Measurements from ENCODE around the gene CAMKK2. TPM values are rescaled to one million over a fixed set of nuclear protein-coding genes. Genes with fewer than 3 reads are reported as not detected.

CAMKK2 gene
- total RNA-seq, 1 donor from 2014 or later, result 20.5 TPM

DNA sequence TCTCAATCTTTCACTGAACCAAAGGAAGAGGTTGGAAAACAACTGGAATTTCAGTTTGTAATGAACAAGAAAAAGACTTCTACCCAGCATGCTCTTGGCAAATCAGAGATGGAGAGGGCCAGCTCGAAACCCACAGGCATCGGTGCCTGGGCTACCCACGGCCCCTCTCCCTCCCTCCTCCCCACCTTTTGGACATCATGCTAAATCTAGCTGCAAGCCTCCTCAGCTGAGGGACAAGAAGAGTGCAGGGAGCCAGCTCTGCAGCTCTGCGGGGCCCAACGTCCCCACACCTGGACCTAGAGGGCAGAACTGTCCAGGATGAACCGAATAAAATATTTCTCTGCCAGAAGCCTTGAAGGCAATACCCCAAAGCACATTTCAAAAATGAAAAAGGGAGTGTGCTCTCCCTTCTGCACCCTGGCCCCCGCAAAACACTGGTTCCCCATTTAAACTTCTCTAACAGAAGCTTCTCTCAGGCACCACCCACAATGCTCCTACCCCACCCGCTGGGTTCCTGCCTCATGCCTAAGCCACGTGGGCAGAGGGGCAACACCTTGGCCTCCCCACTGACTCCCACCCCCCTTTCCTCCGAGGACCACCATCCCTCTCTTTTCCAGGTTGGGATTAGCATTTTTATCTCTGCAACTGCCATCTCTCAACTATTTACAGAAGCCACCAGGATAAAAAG is 8.2 kb downstream of the CAMKK2 start:
- H3K36me3 Mint-ChIP-seq (ENCODE audit: low read depth), result peaks cover 12% of the 10 kb centered on the region
- ATAC-seq (ENCODE audit: low read depth), result peak; percentile 56
- H3K4me1 Mint-ChIP-seq, result peaks cover 22% of the 10 kb centered on the region
- ChIA-PET POLR2A (interaction anchor here (0.6 to 0.9 kb wide), 3 partner anchors 94 to 398 kb away, joined by 4 to 9 read pairs (median 6); no protein-coding TSS in a partner anchor), CTCF (no interaction called here)
- H3K27ac Mint-ChIP-seq, result peak overlapping the region; percentile 30
- intact Hi-C loops (cut with micrococcal nuclease), result no loop called here
- H3K27me3 Mint-ChIP-seq, result no peaks in the 10 kb centered on the region
- H3K4me3 Mint-ChIP-seq, result no peak overlapping the region
- TF ChIP-seq CTCF (IDR thresholded peaks at IDR 0.05), result no peak
- DNase-seq, result no peak
- no peaks in the 10 kb centered on the region for H3K9me3 Mint-ChIP-seq

- no peak overlapping the region for H3K4me3 Mint-ChIP-seq
- no peak for ATAC-seq (ENCODE audit: low read depth)
- POLR2A ChIA-PET, result interaction anchor here (0.9 kb wide), 1 partner anchor 399 kb away, joined by 9 read pairs; no protein-coding TSS in a partner anchor
Measured at GRCh38 chr12:121287267-121287954, 9.1 kb downstream of the CAMKK2 start.

GRCh38 chr12:121285856-121286255 is 10.7 kb downstream of the CAMKK2 start:
- Mint-ChIP-seq H3K36me3 (ENCODE audit: low read depth) (peaks cover 7% of the 10 kb centered on the region), H3K4me3 (no peak overlapping the region), H3K4me1 (peaks cover 15% of the 10 kb centered on the region), H3K27me3 (no peaks in the 10 kb centered on the region), H3K9me3 (no peaks in the 10 kb centered on the region), H3K27ac (no peak overlapping the region)
- TF ChIP-seq CTCF (IDR thresholded peaks at IDR 0.05), result no peak
- no peak for ATAC-seq (ENCODE audit: low read depth)
- no peak for DNase-seq
- intact Hi-C loops (cut with micrococcal nuclease), result no loop called here
- ChIA-PET POLR2A (interaction anchor here (0.7 kb wide), 1 partner anchor 10 kb away, joined by 6 read pairs; the partner anchor contains the start of gene CAMKK2), CTCF (interaction anchor here (0.6 to 1.1 kb wide), 2 partner anchors 9 kb away, joined by 3 read pairs; no protein-coding TSS in a partner anchor)

More at GRCh38 chr12:121287267-121287954, 9.1 kb downstream of the CAMKK2 start:
- TF ChIP-seq CTCF (IDR thresholded peaks at IDR 0.05), result no peak
- H3K9me3 Mint-ChIP-seq, result no peaks in the 10 kb centered on the region
- H3K27me3 Mint-ChIP-seq, result no peaks in the 10 kb centered on the region
- no peak overlapping the region for H3K27ac Mint-ChIP-seq
- intact Hi-C loops (cut with micrococcal nuclease), result no loop called here
- CTCF ChIA-PET, result no interaction called here
- peaks cover 14% of the 10 kb centered on the region for H3K36me3 Mint-ChIP-seq (ENCODE audit: low read depth)
- peaks cover 21% of the 10 kb centered on the region for H3K4me1 Mint-ChIP-seq
- DNase-seq, result no peak

- H3K4me3 Mint-ChIP-seq, result no peak overlapping the region
- CTCF ChIA-PET, result interaction anchor here (1.1 kb wide), 1 partner anchor 11 kb away, joined by 3 read pairs; no protein-coding TSS in a partner anchor
Measured at GRCh38 chr12:121284551-121285390, 11.7 kb downstream of the CAMKK2 start.

More at GRCh38 chr12:121284551-121285390, 11.7 kb downstream of the CAMKK2 start:
- ATAC-seq (ENCODE audit: low read depth) (no peak), DNase-seq (no peak)
- TF ChIP-seq CTCF (IDR thresholded peaks at IDR 0.05), result no peak
- H3K4me1 Mint-ChIP-seq, result peaks cover 15% of the 10 kb centered on the region
- H3K27me3 Mint-ChIP-seq, result no peaks in the 10 kb centered on the region
- H3K9me3 Mint-ChIP-seq, result no peaks in the 10 kb centered on the region
- intact Hi-C loops (cut with micrococcal nuclease), result no loop called here
- H3K36me3 Mint-ChIP-seq (ENCODE audit: low read depth), result peaks cover 8% of the 10 kb centered on the region
- no peak overlapping the region for H3K27ac Mint-ChIP-seq
- POLR2A ChIA-PET, result no interaction called here
